MM.1S (cell line): ENCODE data around the gene DFFA.

Source experiments
- EZH2 ChIP-seq: fragments of 300-600 bp; sonication (generic); optimal IDR thresholded peaks from 2 replicates; pipeline ENCODE3; 2017; ENCODE audit warnings: low read depth, mild to moderate bottlenecking, antibody characterized with exemption, low read length, mixed read lengths
- EZH2phosphoT487 ChIP-seq: fragments of 300-600 bp; sonication (generic); IDR thresholded peaks from 2 replicates; pipeline ENCODE4 v1.6.1; 2018; ENCODE audit warnings: antibody characterized with exemption, low read length
- TF ChIP-seq, protein P1 (sequence below): fragments of 300-600 bp; sonication (generic); IDR thresholded peaks from 2 replicates; pipeline ENCODE4 v1.5.1; 2016; ENCODE audit warnings: antibody characterized with exemption, low read length, mixed read lengths

DNA sequence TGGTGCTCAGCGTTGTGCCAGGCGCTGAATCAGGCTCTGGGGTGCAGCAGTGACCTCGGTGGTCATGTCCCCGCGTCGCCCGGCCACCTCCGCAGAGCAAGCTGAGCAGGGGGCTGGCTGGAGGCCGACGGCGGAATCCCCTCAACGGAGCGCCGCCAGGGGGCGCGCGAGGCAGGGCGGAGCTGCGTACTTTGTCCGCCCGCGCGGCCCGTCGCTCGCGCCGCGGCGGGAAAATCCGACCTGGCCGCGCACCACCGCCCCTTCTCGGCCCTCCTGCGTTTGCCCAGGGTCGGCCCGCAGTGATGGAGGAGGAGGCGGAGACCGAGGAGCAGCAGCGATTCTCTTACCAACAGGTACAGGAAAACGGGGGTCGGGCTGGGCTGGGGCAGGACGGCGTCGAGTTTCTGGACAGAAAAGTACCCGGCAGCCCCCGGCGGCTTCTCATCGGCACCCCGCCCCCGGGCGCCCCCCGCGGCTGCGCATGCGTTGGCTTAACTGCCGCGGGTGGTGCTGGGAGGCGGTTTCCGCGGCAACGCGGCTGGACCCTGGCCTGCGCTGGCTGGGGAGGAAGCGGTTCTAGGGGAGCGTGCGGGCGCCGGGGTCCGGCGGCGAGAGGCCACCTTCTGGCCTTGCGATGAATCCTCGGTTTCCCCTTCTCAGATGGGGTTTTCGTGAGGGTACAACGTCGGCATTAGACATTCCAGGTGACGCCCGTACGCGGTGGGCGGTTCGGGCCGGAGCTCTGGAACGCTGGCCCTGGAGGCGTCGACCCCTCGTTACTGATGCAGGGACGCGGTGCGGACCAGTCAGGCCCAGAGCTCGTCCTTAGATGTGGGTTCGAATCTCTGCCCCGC, 41.9 kb downstream of the DFFA start, which contains the start of gene CENPS:
- TF ChIP-seq, protein P1, sequence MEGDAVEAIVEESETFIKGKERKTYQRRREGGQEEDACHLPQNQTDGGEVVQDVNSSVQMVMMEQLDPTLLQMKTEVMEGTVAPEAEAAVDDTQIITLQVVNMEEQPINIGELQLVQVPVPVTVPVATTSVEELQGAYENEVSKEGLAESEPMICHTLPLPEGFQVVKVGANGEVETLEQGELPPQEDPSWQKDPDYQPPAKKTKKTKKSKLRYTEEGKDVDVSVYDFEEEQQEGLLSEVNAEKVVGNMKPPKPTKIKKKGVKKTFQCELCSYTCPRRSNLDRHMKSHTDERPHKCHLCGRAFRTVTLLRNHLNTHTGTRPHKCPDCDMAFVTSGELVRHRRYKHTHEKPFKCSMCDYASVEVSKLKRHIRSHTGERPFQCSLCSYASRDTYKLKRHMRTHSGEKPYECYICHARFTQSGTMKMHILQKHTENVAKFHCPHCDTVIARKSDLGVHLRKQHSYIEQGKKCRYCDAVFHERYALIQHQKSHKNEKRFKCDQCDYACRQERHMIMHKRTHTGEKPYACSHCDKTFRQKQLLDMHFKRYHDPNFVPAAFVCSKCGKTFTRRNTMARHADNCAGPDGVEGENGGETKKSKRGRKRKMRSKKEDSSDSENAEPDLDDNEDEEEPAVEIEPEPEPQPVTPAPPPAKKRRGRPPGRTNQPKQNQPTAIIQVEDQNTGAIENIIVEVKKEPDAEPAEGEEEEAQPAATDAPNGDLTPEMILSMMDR: peak; percentile 87
- TF ChIP-seq EZH2: no peak
- no peak for TF ChIP-seq EZH2phosphoT487
